WTC11 (cell line): ENCODE data around the gene ATRX.
"Not testable (repeated sequence)": the region's sequence is repeated elsewhere in the genome, so short reads cannot be mapped to it uniquely, and the experiment has no call there.

ENCODE experiments used
- CTCF ChIP-seq: fragments of 200-600 bp; IDR thresholded peaks from 2 replicates; pipeline ENCODE4 v1.8.0; 2022; ENCODE audit warnings: antibody characterized with exemption
- FOXP1 ChIP-seq: sonication (generic); formaldehyde crosslinking; IDR thresholded peaks from 2 replicates; pipeline ENCODE4 v1.8.0; 2022; ENCODE audit warnings: missing genetic modification reagents, mild to moderate bottlenecking, moderate library complexity, borderline replicate concordance
- SP1 ChIP-seq: sonication (generic); formaldehyde crosslinking; conservative IDR thresholded peaks from 2 replicates; pipeline ENCODE4 v1.8.1; 2022; ENCODE audit warnings: missing genetic modification reagents
- TEAD4 ChIP-seq: sonication (generic); formaldehyde crosslinking; IDR thresholded peaks from 2 replicates; pipeline ENCODE4 v1.8.0; 2022; ENCODE audit warnings: mild to moderate bottlenecking, missing genetic modification reagents
- ZNF121 ChIP-seq: sonication (generic); formaldehyde crosslinking; IDR thresholded peaks from 2 replicates; pipeline ENCODE4 v1.8.0; 2023; ENCODE audit warnings: missing genetic modification reagents
- ZSCAN18 ChIP-seq: fragments of 250-450 bp; sonication (Bioruptor Pico); IDR thresholded peaks from 2 replicates; pipeline ENCODE4 v2.1.2; 2022; ENCODE audit warnings: mild to moderate bottlenecking, moderate library complexity
- TF ChIP-seq, protein P1 (sequence below): sonication (generic); formaldehyde crosslinking; IDR thresholded peaks from 2 replicates; pipeline ENCODE4 v1.8.0; 2022; ENCODE audit warnings: mild to moderate bottlenecking, missing genetic modification reagents

GRCh38 chrX:77821989-77822388 is 36.0 kb upstream of the ATRX start:
- not testable (repeated sequence) for TF ChIP-seq ZNF121 (CRISPR knock-in tag); TEAD4; FOXP1 (CRISPR knock-in tag); ZSCAN18; CTCF; SP1
- TF ChIP-seq, protein P1, sequence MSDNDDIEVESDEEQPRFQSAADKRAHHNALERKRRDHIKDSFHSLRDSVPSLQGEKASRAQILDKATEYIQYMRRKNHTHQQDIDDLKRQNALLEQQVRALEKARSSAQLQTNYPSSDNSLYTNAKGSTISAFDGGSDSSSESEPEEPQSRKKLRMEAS = not testable (repeated sequence)
